HL-60 (cell line): ENCODE data around the gene KLK10.

Experiments
- DNase-seq, 2 experiments: peaks; one replicate each; pipeline ENCODE4 v3.0.0-alpha.2; 2010 to 2020; ENCODE audit warnings: low read depth in 1 of 2, low spot score in 1 of 2
- H3K27ac ChIP-seq: fragments of 250-450 bp; sonication (Bioruptor Pico); replicated peaks from 2 replicates; pipeline ENCODE4 v1.5.1; 2020; ENCODE audit warnings: mild to moderate bottlenecking, moderate library complexity
- H3K27me3 ChIP-seq: fragments of 250-450 bp; sonication (Bioruptor Pico); 2 replicates; pipeline ENCODE4 v1.5.1; 2021; ENCODE audit warnings: mild to moderate bottlenecking, moderate library complexity; ENCODE audit not compliant: insufficient read depth, poor library complexity, severe bottlenecking
- H3K4me3 ChIP-seq: replicated peaks from 2 replicates; pipeline ENCODE4 v1.5.1; 2011; ENCODE audit warnings: mild to moderate bottlenecking, control low read depth, low read length; ENCODE audit not compliant: insufficient read depth
- GABPA ChIP-seq: IDR thresholded peaks from 2 replicates; pipeline ENCODE4 v1.6.1; 2012; ENCODE audit warnings: low read depth
- POLR2AphosphoS5 ChIP-seq: IDR thresholded peaks from 2 replicates; pipeline ENCODE4 v1.6.1; 2012; ENCODE audit warnings: low read depth
- SPI1 ChIP-seq: IDR thresholded peaks from 2 replicates; pipeline ENCODE4 v1.6.1; 2012; ENCODE audit warnings: low read depth, mild to moderate bottlenecking, borderline replicate concordance
- TF ChIP-seq, protein P1 (sequence below): IDR thresholded peaks from one replicate; pipeline ENCODE4 v1.5.1; 2011; ENCODE audit warnings: low read length, control low read depth, inconsistent platforms; ENCODE audit not compliant: insufficient read depth
- TF ChIP-seq, protein P2 (sequence below): IDR thresholded peaks from 2 replicates; pipeline ENCODE4 v1.6.1; 2012; ENCODE audit warnings: low read depth; ENCODE audit not compliant: insufficient replicate concordance

The KLK10 gene

DNA sequence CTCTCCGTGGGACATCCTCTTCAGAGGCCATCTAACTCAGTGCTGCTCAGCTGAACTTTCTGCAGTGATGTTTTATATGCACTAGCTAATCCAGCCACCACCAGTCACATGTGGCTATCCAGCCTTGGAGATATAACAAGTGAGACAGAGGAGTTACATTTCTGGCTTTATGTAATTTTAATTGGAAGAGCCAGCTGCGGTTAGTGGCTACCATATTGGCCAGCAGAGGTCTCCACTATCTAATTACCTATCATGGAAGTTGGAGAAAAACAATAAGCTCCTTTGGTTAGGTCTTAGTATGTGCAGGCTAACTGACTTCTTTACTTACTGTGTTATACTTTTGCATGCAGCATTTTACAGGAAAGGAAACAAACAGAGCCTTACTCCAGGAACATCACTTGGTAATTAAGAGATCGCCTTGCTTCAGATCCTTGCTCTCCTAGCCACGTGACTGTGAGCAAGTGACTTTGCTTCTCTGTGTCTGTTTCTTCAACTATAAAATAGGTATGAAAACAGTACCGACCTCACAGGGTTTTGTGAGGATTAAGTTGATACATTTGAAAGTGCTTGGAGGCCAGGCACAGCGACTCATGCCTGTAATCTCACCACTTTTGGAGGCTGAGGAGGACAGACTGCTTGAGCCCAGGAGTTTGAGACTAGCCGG, 1.6 kb upstream of the KLK10 start:
- peaks cover 32% of the 10 kb centered on the region for H3K27me3 ChIP-seq
- DNase-seq, result peak in 1 of 2 experiments; percentile 36
- no peak for TF ChIP-seq POLR2AphosphoS5
- TF ChIP-seq, protein P1, sequence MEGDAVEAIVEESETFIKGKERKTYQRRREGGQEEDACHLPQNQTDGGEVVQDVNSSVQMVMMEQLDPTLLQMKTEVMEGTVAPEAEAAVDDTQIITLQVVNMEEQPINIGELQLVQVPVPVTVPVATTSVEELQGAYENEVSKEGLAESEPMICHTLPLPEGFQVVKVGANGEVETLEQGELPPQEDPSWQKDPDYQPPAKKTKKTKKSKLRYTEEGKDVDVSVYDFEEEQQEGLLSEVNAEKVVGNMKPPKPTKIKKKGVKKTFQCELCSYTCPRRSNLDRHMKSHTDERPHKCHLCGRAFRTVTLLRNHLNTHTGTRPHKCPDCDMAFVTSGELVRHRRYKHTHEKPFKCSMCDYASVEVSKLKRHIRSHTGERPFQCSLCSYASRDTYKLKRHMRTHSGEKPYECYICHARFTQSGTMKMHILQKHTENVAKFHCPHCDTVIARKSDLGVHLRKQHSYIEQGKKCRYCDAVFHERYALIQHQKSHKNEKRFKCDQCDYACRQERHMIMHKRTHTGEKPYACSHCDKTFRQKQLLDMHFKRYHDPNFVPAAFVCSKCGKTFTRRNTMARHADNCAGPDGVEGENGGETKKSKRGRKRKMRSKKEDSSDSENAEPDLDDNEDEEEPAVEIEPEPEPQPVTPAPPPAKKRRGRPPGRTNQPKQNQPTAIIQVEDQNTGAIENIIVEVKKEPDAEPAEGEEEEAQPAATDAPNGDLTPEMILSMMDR, result peak; percentile 67
- TF ChIP-seq, protein P2, sequence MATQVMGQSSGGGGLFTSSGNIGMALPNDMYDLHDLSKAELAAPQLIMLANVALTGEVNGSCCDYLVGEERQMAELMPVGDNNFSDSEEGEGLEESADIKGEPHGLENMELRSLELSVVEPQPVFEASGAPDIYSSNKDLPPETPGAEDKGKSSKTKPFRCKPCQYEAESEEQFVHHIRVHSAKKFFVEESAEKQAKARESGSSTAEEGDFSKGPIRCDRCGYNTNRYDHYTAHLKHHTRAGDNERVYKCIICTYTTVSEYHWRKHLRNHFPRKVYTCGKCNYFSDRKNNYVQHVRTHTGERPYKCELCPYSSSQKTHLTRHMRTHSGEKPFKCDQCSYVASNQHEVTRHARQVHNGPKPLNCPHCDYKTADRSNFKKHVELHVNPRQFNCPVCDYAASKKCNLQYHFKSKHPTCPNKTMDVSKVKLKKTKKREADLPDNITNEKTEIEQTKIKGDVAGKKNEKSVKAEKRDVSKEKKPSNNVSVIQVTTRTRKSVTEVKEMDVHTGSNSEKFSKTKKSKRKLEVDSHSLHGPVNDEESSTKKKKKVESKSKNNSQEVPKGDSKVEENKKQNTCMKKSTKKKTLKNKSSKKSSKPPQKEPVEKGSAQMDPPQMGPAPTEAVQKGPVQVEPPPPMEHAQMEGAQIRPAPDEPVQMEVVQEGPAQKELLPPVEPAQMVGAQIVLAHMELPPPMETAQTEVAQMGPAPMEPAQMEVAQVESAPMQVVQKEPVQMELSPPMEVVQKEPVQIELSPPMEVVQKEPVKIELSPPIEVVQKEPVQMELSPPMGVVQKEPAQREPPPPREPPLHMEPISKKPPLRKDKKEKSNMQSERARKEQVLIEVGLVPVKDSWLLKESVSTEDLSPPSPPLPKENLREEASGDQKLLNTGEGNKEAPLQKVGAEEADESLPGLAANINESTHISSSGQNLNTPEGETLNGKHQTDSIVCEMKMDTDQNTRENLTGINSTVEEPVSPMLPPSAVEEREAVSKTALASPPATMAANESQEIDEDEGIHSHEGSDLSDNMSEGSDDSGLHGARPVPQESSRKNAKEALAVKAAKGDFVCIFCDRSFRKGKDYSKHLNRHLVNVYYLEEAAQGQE, result no peak
- no peak overlapping the region for H3K4me3 ChIP-seq
- H3K27ac ChIP-seq, result no peak overlapping the region

DNA sequence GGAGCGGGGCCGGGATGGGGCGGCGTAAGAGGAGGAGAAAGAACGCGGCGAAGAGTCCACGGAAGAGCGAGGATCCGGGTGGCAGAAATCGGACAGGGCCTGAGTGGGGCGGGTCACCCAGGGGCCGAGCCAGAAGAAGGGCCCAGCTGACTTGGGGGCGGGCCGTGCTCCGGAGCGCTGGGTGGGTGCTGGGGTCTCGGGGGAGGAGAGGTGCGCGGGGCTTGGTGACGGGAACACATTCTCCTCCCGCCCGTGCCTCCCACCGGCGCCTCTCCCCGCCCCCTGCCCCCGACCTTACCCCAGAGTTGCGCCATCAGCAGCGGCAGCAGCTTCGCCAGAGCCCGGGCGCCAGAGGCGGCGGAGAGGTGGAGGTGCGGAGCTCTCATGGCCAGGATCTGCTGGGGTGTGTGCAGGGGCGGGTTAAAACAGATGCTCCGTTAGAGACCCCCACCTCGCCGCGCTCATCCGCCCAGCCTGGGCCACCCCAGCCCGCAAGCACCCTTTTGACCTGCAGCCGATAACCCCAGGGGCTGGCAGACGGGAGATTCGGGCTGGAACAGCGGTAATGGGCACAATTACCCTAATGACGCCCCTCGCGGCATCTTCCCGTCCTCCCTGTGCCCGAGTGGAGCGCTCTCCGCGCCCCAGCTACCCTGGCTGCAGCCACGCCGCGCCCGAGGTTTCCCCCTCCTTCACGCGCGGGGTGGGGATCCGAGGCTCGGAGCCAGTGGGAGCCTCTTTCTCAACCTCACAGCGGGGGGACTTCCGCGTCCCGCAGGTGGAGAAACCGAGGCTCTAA, 565 bp downstream of the KLK10 start:
- DNase-seq, result no peak
- Histone ChIP-seq H3K27me3 (peaks cover 35% of the 10 kb centered on the region), H3K4me3 (no peak overlapping the region), H3K27ac (no peak overlapping the region)
- TF ChIP-seq, protein P2, result no peak
- no peak for TF ChIP-seq GABPA
- no peak for TF ChIP-seq SPI1
- TF ChIP-seq, protein P1, result no peak
- no peak for TF ChIP-seq POLR2AphosphoS5

DNA sequence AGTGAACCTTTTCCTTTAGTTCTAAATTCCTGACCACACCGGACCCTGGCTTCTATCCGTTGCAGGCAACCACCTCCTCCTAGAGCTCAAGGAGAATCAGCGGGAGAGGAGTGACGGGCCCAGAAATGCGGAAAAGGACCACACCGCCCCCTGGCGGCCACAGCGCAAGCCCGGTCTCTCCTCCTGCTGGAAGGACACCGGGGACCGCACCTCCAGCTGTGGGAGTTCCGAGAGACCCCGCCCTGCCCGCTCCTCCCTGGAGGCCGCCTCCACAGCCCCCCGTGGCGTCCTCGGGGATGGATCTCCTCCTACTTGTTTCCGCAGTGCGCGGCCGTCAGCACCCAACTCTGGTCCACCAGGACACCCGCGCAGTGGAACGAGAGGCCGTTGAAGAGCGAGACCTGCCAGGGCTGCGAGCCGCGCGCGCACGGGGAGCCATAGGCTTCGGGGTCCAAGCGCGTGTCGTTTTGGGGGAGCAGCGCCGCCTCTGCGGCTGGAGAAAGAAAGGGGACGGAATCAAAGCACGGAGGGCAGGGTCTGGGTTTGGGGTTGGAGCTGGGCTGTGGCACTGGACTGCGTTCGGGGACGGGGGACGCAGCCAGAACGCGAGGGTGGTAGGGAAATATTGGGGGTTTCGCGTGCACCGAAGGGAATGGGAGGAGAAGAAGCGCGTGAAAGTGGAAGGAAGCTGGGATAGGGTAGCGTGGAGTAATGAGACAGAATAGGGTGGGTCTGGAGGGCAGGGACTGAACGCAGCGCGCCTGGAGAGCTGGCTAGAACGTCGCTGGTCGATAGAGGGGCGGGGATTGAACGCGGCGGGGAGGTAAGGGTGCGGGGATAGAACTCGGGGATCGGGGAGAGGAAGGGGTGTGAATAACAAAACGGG, 2.5 kb downstream of the KLK10 start:
- H3K27me3 ChIP-seq, result peaks cover 35% of the 10 kb centered on the region
- DNase-seq, result peak in 1 of 2 experiments; percentile 55
- TF ChIP-seq POLR2AphosphoS5, result no peak
- TF ChIP-seq, protein P1, result peak; percentile 78
- H3K4me3 ChIP-seq, result no peak overlapping the region
- no peak overlapping the region for H3K27ac ChIP-seq
